HG03432 (cell line): Measurements from ENCODE around the gene TARS3.

Experiments
- ATAC-seq: cut with Tn5 transposase; IDR thresholded peaks from one replicate; pipeline ENCODE4 v1.9.1; 2021; ENCODE audit warnings: mild to moderate bottlenecking, moderate library complexity; ENCODE audit not compliant: unreplicated experiment

The TARS3 gene

DNA sequence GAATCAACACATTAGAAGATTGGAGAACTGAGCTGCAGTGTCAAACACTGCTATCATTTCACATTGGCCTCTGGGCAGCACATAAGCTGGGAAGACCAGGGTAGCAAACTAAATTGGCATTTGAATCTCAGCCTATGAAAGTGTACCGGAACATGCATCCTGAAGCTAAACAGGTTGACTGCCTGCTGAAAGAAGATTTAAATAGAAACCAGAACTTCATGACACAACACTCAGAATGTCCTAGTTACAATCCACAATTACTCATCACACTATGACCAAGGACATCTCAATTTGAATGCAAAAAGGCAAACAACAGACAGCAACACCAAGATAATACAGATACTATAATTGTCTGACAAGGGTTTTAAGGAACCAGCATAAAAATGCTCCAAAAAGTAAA is 98.3 kb downstream of the TARS3 start:
- ATAC-seq, result no peak

DNA sequence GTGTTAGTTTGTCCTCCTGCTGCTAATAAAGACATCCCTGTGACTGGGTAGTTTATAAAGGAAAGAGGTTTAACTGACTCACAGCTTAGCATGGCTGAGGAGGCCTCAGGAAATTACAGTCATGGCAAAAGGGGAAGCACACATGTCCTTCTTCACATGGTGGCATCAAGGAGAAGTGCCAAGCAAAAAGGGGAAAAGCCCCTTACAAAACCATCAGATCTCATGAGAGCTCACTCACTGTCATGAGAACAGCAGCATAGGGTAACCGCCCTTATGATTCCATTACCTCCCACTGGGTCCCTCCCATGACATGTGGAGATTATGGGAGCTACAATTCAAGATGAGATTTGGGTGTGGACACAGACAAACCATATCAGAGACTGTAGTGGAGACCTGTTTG is 99.1 kb downstream of the TARS3 start:
- ATAC-seq, result no peak

DNA sequence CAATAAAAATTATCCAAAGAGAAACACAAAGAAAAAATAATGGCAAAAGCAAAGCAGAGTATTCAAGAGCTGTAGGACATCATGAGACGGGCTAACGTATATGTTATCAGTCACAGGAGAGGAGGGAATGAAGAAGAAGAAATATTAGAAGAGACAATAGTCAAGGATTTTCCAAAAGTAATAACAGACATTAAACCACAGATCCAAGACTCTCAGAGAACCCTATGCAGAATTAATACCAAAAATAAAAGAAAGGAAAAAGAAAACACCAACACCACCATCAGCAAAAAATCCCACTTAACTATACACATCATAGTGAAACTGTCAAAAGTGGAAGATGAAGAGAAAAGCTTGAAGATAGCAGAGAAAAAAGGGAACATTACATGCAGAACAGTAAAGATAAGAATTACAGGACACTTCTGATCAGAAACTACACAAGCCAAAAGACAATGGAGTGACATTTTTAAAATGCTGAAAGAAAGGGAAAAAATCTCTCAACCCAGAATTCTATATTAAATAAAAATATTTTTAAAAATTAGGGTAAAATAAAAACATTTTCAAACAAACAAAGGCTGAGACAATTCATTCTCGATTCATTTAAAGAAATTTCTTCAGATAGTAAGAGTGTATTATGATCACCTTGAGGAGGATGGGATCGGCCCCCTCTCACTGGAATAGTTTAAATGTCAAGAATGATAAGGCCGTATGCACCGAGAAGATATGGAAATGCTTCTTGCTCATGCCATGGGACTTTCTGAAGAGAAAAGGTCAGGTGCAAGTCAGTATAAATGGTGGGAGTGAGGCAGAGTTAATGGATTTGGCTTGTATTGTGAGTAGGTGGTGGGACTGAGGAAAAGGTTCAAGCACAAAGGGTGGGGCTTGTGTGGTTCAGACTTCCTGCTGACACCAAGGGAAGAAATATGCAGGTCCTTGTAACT is 100.6 kb downstream of the TARS3 start:
- ATAC-seq, result no peak

DNA sequence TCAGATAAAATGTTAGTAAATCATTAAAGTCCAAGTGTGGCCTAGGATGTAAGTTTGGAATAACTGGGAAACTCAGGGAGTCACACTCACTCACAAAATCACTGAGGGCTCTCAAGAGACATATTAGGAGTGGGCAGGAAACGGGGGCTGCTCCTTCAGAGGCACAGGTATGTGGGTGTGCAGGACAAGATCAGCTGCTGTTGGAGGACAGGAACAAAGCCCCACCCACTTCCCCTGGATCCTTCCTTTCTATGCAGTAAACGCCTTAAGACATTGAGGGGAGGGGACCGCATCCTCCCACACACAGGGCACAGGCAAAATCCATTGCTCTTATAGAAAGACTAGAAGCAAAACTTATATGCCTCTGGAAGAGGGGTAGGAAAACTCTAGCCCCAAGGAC is 102.3 kb downstream of the TARS3 start:
- no peak for ATAC-seq

DNA sequence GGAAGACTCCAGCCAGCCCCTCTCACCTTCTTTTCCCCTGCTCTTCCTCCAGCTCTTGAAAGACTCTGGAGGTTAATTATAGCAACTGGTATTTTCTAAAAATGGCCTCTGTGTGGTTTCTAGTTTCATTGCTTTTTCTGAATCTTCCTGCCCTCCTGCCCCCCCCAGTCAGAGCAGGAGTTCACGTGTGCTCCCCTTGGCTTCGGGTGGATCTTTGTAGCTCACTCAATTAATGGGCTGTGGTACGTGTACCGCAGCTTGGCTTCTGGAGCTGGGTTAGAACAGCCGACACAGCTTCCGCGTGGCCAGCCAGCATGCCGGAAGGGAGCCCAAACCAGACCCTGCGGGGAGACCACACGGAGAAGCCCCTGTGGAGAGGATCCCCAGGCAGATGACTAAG is 103.6 kb downstream of the TARS3 start:
- no peak for ATAC-seq

DNA sequence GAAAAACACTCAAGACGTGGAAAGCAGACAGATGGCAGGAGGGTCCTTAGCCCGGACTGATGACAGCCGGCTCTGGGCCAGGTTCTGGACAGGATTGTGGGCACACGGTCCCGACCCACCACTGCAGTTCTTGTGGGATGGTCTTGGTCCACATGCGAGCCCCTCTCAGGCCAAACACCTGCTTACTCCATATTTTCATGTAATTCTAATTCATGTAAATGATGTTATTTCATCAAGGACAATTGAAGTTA is 104.7 kb downstream of the TARS3 start:
- no peak for ATAC-seq

DNA sequence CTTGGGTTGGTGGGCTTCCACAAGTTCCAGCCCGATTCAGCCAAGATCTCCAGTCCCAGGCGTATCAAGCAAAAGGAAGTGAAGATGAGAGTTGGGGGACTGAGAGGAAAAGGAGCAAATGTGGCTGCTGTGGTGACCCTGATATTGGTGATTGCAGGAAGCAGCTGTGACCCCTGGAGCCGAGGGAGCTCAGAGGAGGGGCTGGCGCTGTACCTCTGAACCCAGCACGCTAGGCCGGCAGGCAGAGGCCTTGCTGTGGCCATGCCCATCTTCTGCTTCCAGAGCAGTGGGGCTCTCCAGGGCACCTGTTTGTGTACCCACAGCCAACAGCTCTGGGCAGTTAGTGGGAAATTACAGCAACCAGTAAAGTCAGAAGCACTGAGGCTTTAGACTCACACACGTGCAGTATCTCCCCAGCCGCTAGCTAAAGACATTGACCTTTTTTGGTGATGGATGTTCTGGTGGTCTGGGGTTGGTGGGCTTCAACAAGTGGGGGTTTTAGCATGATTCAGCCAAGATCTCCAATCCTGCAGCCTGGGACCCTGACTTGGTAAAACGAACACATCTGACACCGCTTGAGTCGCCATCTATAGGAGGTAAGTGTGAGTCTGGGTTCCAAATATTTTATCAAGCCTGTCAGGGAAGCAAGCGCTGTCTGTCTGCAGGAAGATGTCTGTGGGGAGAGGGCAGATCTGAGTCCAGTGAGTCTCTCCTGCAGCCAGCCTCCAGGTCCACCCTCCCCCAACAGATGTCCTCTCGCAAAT is 105.2 kb downstream of the TARS3 start:
- ATAC-seq, result no peak

DNA sequence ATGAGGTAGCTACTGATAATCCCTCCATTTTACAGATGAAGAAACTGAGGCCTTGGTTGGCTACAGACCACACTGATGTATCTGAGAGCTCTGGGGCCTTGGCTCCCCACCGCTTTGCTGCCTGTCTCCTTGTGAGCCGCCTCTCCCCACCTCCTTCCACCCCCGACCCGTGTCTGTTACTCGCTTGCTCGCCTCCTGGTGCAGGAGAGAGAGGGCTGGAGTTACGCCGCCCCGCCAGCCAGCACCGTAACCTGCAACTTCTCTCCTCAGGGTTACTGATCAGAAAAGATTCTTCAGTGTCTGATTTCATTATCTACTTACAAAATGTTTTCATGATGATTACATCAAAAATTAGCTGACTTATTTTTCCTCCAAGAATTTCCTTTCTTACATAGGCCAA is 106.2 kb downstream of the TARS3 start:
- no peak for ATAC-seq

DNA sequence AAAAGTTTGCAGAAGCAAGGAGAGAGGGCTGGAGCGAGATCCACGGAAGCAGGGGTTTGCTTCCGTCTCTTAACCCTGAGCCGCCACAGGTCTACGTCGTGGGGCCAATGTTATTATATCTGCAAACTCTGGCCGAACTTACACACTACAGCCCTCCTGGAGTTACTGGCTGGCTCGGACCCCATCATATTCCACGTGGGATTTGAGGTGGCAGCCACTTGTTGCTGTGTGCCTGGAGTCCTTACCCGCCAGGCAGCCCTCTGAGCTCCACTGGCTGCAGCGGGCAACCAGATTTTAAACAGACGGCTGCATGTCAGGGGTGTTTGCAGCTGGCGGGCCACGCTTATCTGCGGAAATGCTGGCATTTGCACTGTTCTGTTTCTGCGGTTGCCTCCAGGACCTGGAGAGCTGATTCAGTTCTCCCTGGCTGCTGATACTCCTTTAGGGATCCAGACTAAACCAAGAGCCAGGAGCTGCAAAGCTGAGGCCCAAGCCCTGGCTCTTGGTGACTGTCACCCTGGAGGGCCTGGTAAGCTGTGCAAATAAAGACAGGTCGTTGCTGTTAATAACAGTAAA is 106.8 kb downstream of the TARS3 start:
- no peak for ATAC-seq

DNA sequence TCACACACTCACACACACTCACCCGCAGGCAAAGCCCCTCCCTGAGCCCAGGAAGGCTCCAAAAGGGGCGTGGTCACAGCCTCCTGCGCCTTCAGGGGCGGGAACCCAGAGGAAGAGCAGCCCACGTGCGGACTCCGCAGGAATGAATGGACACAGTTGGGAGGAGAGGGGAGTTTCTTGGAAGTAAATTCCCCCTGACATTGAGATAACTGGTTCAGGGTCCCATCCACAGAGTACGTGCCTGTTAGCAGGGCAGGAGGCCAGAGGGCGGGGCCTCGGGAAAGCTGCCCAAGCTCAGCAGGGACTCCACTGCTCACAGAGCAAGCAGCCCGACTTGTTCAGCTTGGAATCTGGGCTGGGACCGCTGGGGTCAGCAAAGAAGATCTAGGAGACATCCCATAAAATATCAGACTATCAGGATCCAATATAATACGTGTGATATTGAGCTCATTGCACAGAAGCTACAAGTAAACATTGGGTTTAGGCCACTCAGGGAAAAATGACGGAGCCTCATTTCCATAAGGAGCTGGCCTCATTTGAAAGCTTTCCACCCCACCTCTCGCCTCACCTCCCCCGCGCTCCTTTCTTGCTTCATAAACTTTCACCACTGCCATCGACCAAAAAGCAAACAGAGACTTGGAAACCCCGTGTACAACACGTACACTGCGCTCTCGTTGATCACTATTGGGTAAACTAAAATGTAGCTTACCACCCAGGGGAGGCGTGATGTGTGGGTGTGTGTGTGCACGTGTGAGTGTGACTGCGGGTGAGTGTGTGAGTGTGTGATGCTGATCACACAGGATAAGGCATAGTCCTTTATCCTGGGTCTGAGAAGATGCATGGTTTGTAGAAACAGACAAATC is 108.1 kb downstream of the TARS3 start:
- no peak for ATAC-seq

DNA sequence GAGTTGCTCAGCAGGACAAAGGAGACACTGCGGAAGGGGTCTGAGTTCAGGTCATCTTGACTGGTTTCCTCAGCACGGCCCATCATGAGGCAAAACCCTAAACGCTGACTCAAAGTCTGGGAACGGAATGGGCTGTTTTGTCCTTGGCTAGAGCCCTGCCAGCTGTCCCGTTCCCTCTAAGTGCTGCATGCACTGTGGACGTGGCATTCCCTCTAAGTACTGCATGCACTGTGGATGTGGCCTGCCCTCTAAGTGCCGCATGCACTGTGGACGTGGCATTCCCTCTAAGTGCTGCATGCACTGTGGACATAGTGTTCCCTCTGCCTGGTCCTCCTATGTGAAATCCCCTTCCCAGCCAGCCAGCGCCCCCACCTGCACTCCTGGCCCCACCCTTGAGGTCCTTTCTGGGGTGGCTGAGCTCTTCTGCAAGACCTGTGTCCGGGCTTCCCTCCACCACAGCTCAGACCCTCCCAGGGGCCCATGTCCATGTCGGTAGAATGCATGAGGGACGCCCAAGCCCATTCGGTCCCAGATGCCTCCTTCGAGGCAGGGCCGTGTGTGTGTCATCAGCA is 108.8 kb downstream of the TARS3 start:
- ATAC-seq, result no peak

DNA sequence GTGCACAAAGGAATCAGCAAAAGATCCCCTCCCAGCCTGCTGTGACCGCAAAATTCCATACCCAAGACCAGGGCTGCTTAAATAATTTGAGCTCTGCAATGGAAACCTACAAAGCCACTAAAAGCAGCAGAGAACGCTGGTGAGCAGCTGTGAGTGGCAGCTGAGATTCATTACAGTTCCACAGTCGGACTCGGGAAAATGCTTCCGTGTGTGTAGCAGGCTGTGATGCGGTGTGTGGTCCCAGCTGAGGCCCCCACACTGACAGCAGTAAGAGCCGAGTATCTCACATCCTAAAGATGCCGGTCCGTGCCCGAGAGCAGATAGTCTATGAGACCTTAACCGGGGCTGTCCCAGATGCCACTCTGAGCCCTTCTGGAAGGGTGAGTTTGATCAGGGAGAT is 109.5 kb downstream of the TARS3 start:
- no peak for ATAC-seq

DNA sequence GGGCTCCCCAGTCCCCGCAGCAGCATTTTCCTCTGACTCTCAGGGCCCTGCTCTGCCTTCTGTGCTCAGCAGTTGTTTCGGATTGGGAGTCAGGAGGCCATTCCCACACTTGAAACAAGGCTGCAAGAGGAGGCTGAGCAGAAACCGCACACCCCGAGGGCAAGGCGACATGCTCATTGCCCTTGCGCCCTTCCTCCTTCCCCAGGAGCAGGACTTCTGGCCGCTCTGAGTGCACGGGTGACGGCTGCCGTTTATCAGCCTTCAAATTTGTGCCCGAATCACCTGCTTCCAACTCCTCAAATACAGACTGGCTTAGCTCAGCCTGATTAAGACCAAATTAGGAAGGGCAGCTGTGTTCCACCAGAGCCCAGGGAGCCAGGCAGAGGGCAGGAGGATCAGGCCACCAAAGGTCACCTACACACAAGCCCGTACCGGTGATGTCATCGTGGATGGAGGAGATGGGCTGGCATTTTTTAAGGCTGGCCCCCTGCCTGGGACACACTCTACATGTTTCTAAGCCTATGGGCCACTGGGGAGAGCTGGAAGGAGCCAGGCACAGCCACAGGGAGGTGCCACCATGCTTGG is 110.2 kb downstream of the TARS3 start:
- ATAC-seq, result no peak

DNA sequence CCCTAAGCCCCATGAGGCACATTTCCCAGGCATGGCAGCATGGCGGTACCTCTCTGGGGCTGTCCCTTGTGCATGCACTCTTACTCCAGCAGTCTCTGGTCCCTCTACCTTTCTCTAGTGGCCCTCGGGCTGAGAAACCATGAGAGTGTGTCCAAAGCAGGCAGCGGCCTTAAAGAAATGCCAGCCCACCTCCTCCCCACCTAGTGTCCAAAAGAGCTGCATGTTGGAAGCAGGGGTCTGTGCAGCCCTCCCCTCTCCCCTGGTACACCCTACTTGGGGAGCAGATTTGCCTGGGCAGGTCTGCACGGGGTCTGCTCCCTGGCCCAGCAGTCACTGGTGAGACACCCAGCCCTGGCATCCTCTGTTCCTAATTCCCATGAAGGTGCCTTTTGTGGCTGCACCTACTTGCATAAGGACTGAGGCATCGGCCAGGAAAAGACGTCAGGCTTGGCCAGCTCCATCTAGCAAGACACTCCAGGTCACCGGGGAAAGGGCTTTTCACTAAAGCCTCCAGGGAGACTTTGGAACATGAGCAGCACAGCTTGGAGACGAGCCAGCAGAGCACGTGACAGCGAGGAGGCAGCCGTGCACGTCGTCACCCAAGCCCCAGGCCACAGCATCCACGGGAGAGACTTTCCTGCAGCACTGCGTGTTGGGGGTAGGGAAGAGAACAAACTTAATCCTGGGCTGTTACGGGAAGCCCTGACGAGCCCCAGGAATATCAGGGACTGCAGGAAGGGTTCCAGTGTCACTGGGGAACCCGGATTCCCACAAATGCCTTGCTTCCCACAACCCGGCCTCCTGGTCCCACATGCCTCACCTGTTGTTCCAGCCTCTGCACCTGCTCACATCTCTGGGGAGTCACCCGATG is 110.9 kb downstream of the TARS3 start:
- ATAC-seq, result no peak

DNA sequence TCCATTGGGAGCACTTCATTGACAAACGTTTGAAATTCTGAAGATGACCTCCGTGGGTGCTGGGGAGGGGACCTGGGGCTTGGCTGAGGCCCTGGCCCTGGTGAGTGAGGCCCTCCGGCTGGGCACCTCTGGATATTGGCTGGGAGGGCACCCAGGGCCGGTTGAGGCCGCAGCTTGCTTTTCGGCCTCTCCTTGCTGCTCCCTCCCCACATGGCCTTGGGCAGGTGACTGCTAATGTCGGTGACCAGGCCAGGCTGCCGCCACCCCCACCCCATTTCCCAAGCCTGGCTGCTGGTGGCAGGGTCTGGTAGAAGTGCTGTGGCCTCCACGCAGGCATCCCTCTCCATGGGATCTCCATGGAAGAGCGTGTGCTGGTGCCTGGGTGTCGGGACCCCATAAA is 111.6 kb downstream of the TARS3 start:
- ATAC-seq, result no peak

DNA sequence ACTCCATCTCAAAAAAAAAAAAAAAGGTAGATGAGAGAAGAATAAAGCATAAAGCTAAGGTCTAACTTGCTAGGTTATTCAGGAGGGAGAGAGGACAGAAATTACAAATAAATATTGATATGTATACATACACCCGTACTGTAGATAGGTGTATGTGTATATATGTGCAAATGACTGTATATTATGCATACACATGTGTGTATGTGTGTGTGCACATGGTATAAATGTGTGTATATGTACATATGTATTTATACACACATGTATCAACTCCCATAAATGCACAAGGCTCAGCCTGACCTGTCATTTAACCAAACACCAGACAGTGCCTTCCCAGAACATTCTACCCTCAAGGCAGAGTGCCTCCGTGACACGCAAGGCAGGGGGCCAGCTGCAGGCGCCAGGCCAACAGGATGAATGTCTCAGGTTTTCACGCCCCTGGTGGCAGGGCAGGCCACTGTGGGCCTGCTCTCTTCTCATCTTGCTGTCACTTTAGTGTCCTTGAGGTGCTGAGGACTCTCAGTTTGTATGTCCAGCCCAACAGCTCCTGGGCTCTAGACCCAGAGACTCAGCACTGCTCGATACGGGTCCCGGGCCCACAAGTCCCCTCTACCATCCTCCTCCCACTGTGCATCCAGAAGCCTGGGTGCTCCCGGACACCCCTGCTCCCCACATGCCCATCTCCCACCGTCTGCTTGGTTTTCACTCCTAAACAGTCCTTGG is 112.5 kb downstream of the TARS3 start:
- ATAC-seq, result no peak

DNA sequence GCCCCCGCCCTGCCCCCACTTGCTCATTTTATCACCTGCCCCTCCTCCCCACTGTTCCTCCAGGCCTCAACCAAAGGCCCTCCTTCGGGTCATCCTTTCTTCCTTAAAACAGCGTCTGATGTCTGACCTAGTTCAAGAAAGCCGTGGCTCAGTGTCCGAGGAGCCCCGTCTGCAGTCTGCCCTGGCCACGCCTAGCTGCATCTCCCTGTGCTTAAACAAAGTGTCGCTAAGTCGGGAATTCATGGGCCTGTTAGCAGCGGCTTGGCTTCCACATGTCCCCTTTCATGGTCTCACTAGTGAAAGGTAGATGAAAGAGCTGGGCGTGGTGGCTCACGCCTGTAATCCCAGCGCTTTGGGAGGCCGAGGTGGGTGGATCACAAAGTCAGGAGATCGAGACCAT is 113.3 kb downstream of the TARS3 start:
- no peak for ATAC-seq

DNA sequence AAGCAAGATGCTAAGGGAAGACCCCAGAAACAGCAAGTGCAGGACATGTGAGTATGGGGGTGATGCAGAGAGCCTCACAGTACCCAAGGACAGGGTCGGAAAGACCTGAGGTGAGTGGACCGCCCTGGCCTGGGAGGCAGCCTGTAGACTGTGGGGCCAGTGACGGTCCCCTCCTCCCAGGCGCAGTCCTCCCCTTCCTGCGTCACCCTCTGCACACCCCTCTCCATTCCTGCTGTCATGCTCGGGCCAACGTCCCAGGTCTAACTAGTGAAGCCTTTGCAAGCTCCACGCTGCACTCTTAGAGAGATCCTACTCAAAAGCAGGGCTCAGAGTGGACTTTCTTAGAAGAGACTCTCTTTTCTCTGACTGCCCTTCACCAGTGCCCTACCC is 113.7 kb downstream of the TARS3 start:
- no peak for ATAC-seq
